ENCODE measurements around the gene GLT8D1.
A peak's percentile ranks its signal among the peaks of the same experiment; 100 is the strongest.

Gene GLT8D1

GRCh38 chr3:52695798-52696671, 9.6 kb downstream of the GLT8D1 start:
- H3K4me1 Mint-ChIP-seq = peaks cover 35% of the 10 kb centered on the region
- no peaks in the 10 kb centered on the region for H3K27me3 Mint-ChIP-seq
- no peak overlapping the region for H3K27ac Mint-ChIP-seq
- H3K9me3 Mint-ChIP-seq = no peaks in the 10 kb centered on the region
- DNase-seq = no peak
- no peak for ATAC-seq
- H3K36me3 Mint-ChIP-seq (ENCODE audit: low read depth) = peaks cover 63% of the 10 kb centered on the region
- no peak overlapping the region for H3K4me3 Mint-ChIP-seq

GRCh38 chr3:52694528-52695189, 10.9 kb downstream of the GLT8D1 start:
- peak overlapping the region; percentile 63 for H3K27ac Mint-ChIP-seq
- H3K27me3 Mint-ChIP-seq = no peaks in the 10 kb centered on the region
- H3K4me3 Mint-ChIP-seq = no peak overlapping the region
- peaks cover 47% of the 10 kb centered on the region for H3K4me1 Mint-ChIP-seq
- H3K36me3 Mint-ChIP-seq (ENCODE audit: low read depth) = peaks cover 73% of the 10 kb centered on the region
- H3K9me3 Mint-ChIP-seq = no peaks in the 10 kb centered on the region
- ATAC-seq (peak; percentile 66), DNase-seq (no peak)

- Mint-ChIP-seq H3K4me1 (peaks cover 62% of the 10 kb centered on the region), H3K27ac (peak overlapping the region; percentile 77), H3K27me3 (no peaks in the 10 kb centered on the region), H3K36me3 (ENCODE audit: low read depth) (peaks cover 87% of the 10 kb centered on the region), H3K4me3 (peak overlapping the region; percentile 38), H3K9me3 (no peaks in the 10 kb centered on the region)
- DNase-seq (no peak), ATAC-seq (no peak)
These were observed 12.5 kb downstream of the GLT8D1 start for GRCh38 chr3:52693071-52693470.

- no peaks in the 10 kb centered on the region for H3K27me3 Mint-ChIP-seq
- ATAC-seq (no peak), DNase-seq (no peak)
- peaks cover 96% of the 10 kb centered on the region for H3K36me3 Mint-ChIP-seq (ENCODE audit: low read depth)
- peak overlapping the region; percentile 42 for H3K4me3 Mint-ChIP-seq
- H3K27ac Mint-ChIP-seq = peak overlapping the region; percentile 70
- no peaks in the 10 kb centered on the region for H3K9me3 Mint-ChIP-seq
- peaks cover 73% of the 10 kb centered on the region for H3K4me1 Mint-ChIP-seq
These were observed 15.0 kb downstream of the GLT8D1 start for GRCh38 chr3:52690560-52690959.

GRCh38 chr3:52689151-52689550, 16.4 kb downstream of the GLT8D1 start:
- peak overlapping the region; percentile 99 for H3K4me3 Mint-ChIP-seq
- H3K27ac Mint-ChIP-seq = peak overlapping the region; percentile 98
- H3K4me1 Mint-ChIP-seq = peaks cover 73% of the 10 kb centered on the region
- ATAC-seq (no peak), DNase-seq (no peak)
- no peaks in the 10 kb centered on the region for H3K9me3 Mint-ChIP-seq
- H3K36me3 Mint-ChIP-seq (ENCODE audit: low read depth) = peaks cover 84% of the 10 kb centered on the region
- H3K27me3 Mint-ChIP-seq = no peaks in the 10 kb centered on the region

- DNase-seq = no peak
- Mint-ChIP-seq H3K4me1 (peaks cover 73% of the 10 kb centered on the region), H3K9me3 (no peaks in the 10 kb centered on the region), H3K27ac (peak overlapping the region; percentile 98), H3K27me3 (no peaks in the 10 kb centered on the region), H3K36me3 (ENCODE audit: low read depth) (peaks cover 76% of the 10 kb centered on the region), H3K4me3 (peak overlapping the region; percentile 99)
- no peak for ATAC-seq
These were observed 17.3 kb downstream of the GLT8D1 start for GRCh38 chr3:52688266-52688665.

GRCh38 chr3:52685709-52686691, 19.6 kb downstream of the GLT8D1 start, which contains the start of the genes GNL3 and PBRM1:
Gene GNL3 (plus strand): TSS chr3:52686032. CDS start chr3:52686093, 61 bp downstream.
Gene PBRM1 (minus strand): TSS chr3:52685913.
- DNase-seq = peak; percentile 93
- H3K4me3 Mint-ChIP-seq = peak within 1 kb of the TSS; percentile 99
- peaks cover 83% of the 10 kb centered on the region for H3K4me1 Mint-ChIP-seq
- peak within 1 kb of the TSS; percentile 98 for H3K27ac Mint-ChIP-seq
- H3K27me3 Mint-ChIP-seq = no peaks in the 10 kb centered on the region
- H3K36me3 Mint-ChIP-seq (ENCODE audit: low read depth) = peaks cover 57% of the 10 kb centered on the region
- H3K9me3 Mint-ChIP-seq = no peaks in the 10 kb centered on the region
- ATAC-seq = peak; percentile 79

GRCh38 chr3:52685285-52685708, 20.3 kb downstream of the GLT8D1 start:
- Mint-ChIP-seq H3K27me3 (no peaks in the 10 kb centered on the region), H3K9me3 (no peaks in the 10 kb centered on the region), H3K27ac (peak overlapping the region; percentile 90), H3K4me1 (peaks cover 85% of the 10 kb centered on the region), H3K36me3 (ENCODE audit: low read depth) (peaks cover 55% of the 10 kb centered on the region), H3K4me3 (peak overlapping the region; percentile 99)
- peak; percentile 87 for DNase-seq
- peak; percentile 76 for ATAC-seq

GRCh38 chr3:52684184-52684583, 21.4 kb downstream of the GLT8D1 start:
- H3K4me3 Mint-ChIP-seq = peak overlapping the region; percentile 87
- ATAC-seq (no peak), DNase-seq (no peak)
- H3K9me3 Mint-ChIP-seq = no peaks in the 10 kb centered on the region
- peak overlapping the region; percentile 90 for H3K27ac Mint-ChIP-seq
- peaks cover 81% of the 10 kb centered on the region for H3K4me1 Mint-ChIP-seq
- peaks cover 46% of the 10 kb centered on the region for H3K36me3 Mint-ChIP-seq (ENCODE audit: low read depth)
- no peaks in the 10 kb centered on the region for H3K27me3 Mint-ChIP-seq

- Mint-ChIP-seq H3K4me1 (peaks cover 75% of the 10 kb centered on the region), H3K9me3 (no peaks in the 10 kb centered on the region), H3K27ac (no peak overlapping the region), H3K36me3 (ENCODE audit: low read depth) (peaks cover 46% of the 10 kb centered on the region), H3K4me3 (peak overlapping the region; percentile 87), H3K27me3 (no peaks in the 10 kb centered on the region)
- ATAC-seq = no peak
- DNase-seq = no peak
These were observed 22.0 kb downstream of the GLT8D1 start for GRCh38 chr3:52683611-52684010.

GRCh38 chr3:52682016-52682415, 23.6 kb downstream of the GLT8D1 start:
- Mint-ChIP-seq H3K27ac (peak overlapping the region; percentile 86), H3K9me3 (no peaks in the 10 kb centered on the region), H3K36me3 (ENCODE audit: low read depth) (peaks cover 42% of the 10 kb centered on the region), H3K4me1 (peaks cover 61% of the 10 kb centered on the region), H3K4me3 (peak overlapping the region; percentile 53), H3K27me3 (no peaks in the 10 kb centered on the region)
- ATAC-seq (peak; percentile 47), DNase-seq (peak; percentile 23)

- Mint-ChIP-seq H3K4me3 (peak overlapping the region; percentile 53), H3K36me3 (ENCODE audit: low read depth) (peaks cover 42% of the 10 kb centered on the region), H3K27me3 (no peaks in the 10 kb centered on the region), H3K4me1 (peaks cover 58% of the 10 kb centered on the region), H3K9me3 (no peaks in the 10 kb centered on the region), H3K27ac (peak overlapping the region; percentile 86)
- no peak for DNase-seq
- ATAC-seq = no peak
These were observed 24.0 kb downstream of the GLT8D1 start for GRCh38 chr3:52681596-52681995.

- Mint-ChIP-seq H3K27ac (no peak overlapping the region), H3K4me1 (peaks cover 50% of the 10 kb centered on the region)
These were observed 25.8 kb downstream of the GLT8D1 start for GRCh38 chr3:52679811-52680210.

GRCh38 chr3:52679199-52679538, 26.4 kb downstream of the GLT8D1 start:
- Mint-ChIP-seq H3K4me3 (no peak overlapping the region), H3K27ac (no peak overlapping the region), H3K9me3 (no peaks in the 10 kb centered on the region), H3K27me3 (no peaks in the 10 kb centered on the region), H3K36me3 (ENCODE audit: low read depth) (peaks cover 44% of the 10 kb centered on the region), H3K4me1 (peaks cover 44% of the 10 kb centered on the region)
- ATAC-seq = no peak
- no peak for DNase-seq

More at GRCh38 chr3:52679811-52680210, 25.8 kb downstream of the GLT8D1 start:
- Mint-ChIP-seq H3K36me3 (ENCODE audit: low read depth) (peaks cover 45% of the 10 kb centered on the region), H3K4me3 (no peak overlapping the region), H3K9me3 (no peaks in the 10 kb centered on the region), H3K27me3 (no peaks in the 10 kb centered on the region)
- DNase-seq = no peak
- no peak for ATAC-seq

Measured in activated naive CD8-positive, alpha-beta T cell treated with anti-CD3 and anti-CD28 coated beads, Interleukin-2, amount 50 U/mL, for 24 hours (primary cell).